K562 (cell line): ENCODE results near the gene CYB5R3. TPM values are rescaled to one million over a fixed set of nuclear protein-coding genes. Genes with fewer than 3 reads are reported as not detected.
A peak's percentile ranks its signal among the peaks of the same experiment; 100 is the strongest.

Source experiments
- BACH1 ChIP-seq: fragments of 200-800 bp; sonication (Bioruptor generic); IDR thresholded peaks from 2 replicates; pipeline ENCODE4 v1.6.1; 2016; ENCODE audit warnings: missing genetic modification characterization, missing compliant biosample characterization
- COPS2 ChIP-seq: fragments of 450-650 bp; conservative IDR thresholded peaks from 2 replicates; pipeline ENCODE4 v1.6.1; 2016; ENCODE audit warnings: mild to moderate bottlenecking, moderate library complexity
- EGR1 ChIP-seq: fragments of 450-650 bp; conservative IDR thresholded peaks from 2 replicates; pipeline ENCODE4 v1.6.1; 2017; ENCODE audit warnings: mild to moderate bottlenecking
- HEY1 ChIP-seq: fragments of 250-450 bp; sonication (Bioruptor Pico); IDR thresholded peaks from 2 replicates; pipeline ENCODE4 v1.5.0; 2020; ENCODE audit warnings: mild to moderate bottlenecking, moderate library complexity, borderline replicate concordance
- HSF4 ChIP-seq: fragments of 250-450 bp; sonication (Bioruptor Pico); IDR thresholded peaks from 2 replicates; pipeline ENCODE4 v2.1.2; 2022; ENCODE audit warnings: mild to moderate bottlenecking, moderate library complexity, borderline replicate concordance
- L3MBTL2 ChIP-seq: fragments of 450-650 bp; IDR thresholded peaks from 2 replicates; pipeline ENCODE4 v1.6.1; 2016; ENCODE audit warnings: mild to moderate bottlenecking, moderate library complexity
- MTA3 ChIP-seq: fragments of 450-650 bp; formaldehyde crosslinking; IDR thresholded peaks from 2 replicates; pipeline ENCODE4 v1.6.1; 2017; ENCODE audit warnings: mild to moderate bottlenecking, borderline replicate concordance
- NBN ChIP-seq: fragments of 450-650 bp; IDR thresholded peaks from 2 replicates; pipeline ENCODE4 v1.6.1; 2016; ENCODE audit warnings: low read depth, mild to moderate bottlenecking
- NFIC ChIP-seq: fragments of 450-650 bp; IDR thresholded peaks from 2 replicates; pipeline ENCODE4 v1.6.1; 2017; ENCODE audit warnings: mild to moderate bottlenecking, inconsistent platforms
- PCBP2 ChIP-seq: fragments of 200-400 bp; formaldehyde crosslinking; IDR thresholded peaks from 2 replicates; pipeline ENCODE4 v1.6.1; 2018; ENCODE audit warnings: low read length, low read depth, mild to moderate bottlenecking, moderate library complexity; ENCODE audit not compliant: poor library complexity, severe bottlenecking
- PHB2 ChIP-seq: fragments of 450-650 bp; IDR thresholded peaks from 2 replicates; pipeline ENCODE4 v1.6.1; 2017; ENCODE audit warnings: low read depth
- SMAD2 ChIP-seq: fragments of 150-350 bp; IDR thresholded peaks from 2 replicates; pipeline ENCODE4 v1.6.1; 2014; ENCODE audit warnings: low read depth, mild to moderate bottlenecking, low read length
- SMARCC2 ChIP-seq: fragments of 450-650 bp; IDR thresholded peaks from 2 replicates; pipeline ENCODE4 v1.6.1; 2017; ENCODE audit warnings: antibody characterized with exemption, moderate library complexity, mild to moderate bottlenecking, low read depth
- STAG1 ChIP-seq: sonication (generic); formaldehyde crosslinking; IDR thresholded peaks from 2 replicates; pipeline ENCODE4 v1.5.0; 2020; ENCODE audit warnings: missing genetic modification reagents, borderline replicate concordance
- XRCC4 ChIP-seq: IDR thresholded peaks from one replicate; pipeline ENCODE4 v1.6.1; 2011; ENCODE audit not compliant: insufficient read depth, insufficient read length; ENCODE audit errors: extremely low read depth
- ZBTB7A ChIP-seq: IDR thresholded peaks from 2 replicates; pipeline ENCODE4 v1.6.1; 2011; ENCODE audit warnings: low read depth, mild to moderate bottlenecking, low read length, moderate library complexity, borderline replicate concordance; ENCODE audit not compliant: control insufficient read depth
- ZNF384 ChIP-seq: IDR thresholded peaks from 2 replicates; pipeline ENCODE4 v1.6.1; 2012; ENCODE audit warnings: low read depth, low read length, improper control_type of control experiment
- ZNF717 ChIP-seq: fragments of 250-450 bp; sonication (Bioruptor Pico); IDR thresholded peaks from 2 replicates; pipeline ENCODE4 v1.5.0; 2021
- polyA plus RNA-seq, 8 experiments: library from polyadenylated mRNA; depleted of rRNA in 4 of 8; stranded (reverse) in 5 of 8; unstranded in 3 of 8; fragments of >200 nt; fragmentation: Nextera tagmentation in 2 of 8; fragmentation: Illumina TruSeq in 1 of 8; extraction: Ambion mirVana in 2 of 8; extraction: Trizol in 1 of 8; gene quantifications; 2 replicates each; pipeline versions ENCODE4 v1.2.1 to v1.2.3, GENCODE V29; 2011 to 2014; ENCODE audit warnings: inconsistent platforms in 1 of 8, missing spikeins in 1 of 8
- total RNA-seq, 7 experiments: library from RNA; depleted of rRNA in 6 of 7; stranded (reverse); fragments of >200 nt in 6 of 7; fragmentation: Illumina TruSeq in 2 of 7; extraction: Trizol in 2 of 7; gene quantifications; 2 replicates each; pipeline versions ENCODE4 v1.2.1 to v1.2.3, GENCODE V29; 2011 to 2021; ENCODE audit warnings: low replicate concordance in 1 of 7
- TF ChIP-seq, protein P1 (sequence below): sonication (generic); formaldehyde crosslinking; IDR thresholded peaks from 2 replicates; pipeline ENCODE4 v1.8.0; 2022; ENCODE audit warnings: mild to moderate bottlenecking, low read depth, missing genetic modification reagents
- TF ChIP-seq, protein P2 (sequence below): fragments of 450-650 bp; formaldehyde crosslinking; IDR thresholded peaks from 2 replicates; pipeline ENCODE4 v1.4.0; 2022; ENCODE audit warnings: missing genetic modification characterization
- TF ChIP-seq, protein P3 (sequence below): sonication (generic); formaldehyde crosslinking; IDR thresholded peaks from 2 replicates; pipeline ENCODE4 v1.9.0; 2022; ENCODE audit warnings: mild to moderate bottlenecking, missing genetic modification reagents
- TF ChIP-seq, protein P4 (sequence below): fragments of 450-650 bp; formaldehyde crosslinking; IDR thresholded peaks from 2 replicates; pipeline ENCODE4 v1.4.0; 2020; ENCODE audit warnings: mild to moderate bottlenecking, moderate library complexity
- TF ChIP-seq, protein P5 (sequence below): fragments of 450-650 bp; IDR thresholded peaks from 2 replicates; pipeline ENCODE4 v1.6.1; 2016; ENCODE audit warnings: low read depth, mild to moderate bottlenecking, moderate library complexity

CYB5R3 gene
- total and polyA plus RNA-seq, 9 of the 15 experiments (the other 6 are each of a cell fraction or from before 2014, with no cell fraction given) = 1.4 to 66.8 (median 23.4) TPM

DNA sequence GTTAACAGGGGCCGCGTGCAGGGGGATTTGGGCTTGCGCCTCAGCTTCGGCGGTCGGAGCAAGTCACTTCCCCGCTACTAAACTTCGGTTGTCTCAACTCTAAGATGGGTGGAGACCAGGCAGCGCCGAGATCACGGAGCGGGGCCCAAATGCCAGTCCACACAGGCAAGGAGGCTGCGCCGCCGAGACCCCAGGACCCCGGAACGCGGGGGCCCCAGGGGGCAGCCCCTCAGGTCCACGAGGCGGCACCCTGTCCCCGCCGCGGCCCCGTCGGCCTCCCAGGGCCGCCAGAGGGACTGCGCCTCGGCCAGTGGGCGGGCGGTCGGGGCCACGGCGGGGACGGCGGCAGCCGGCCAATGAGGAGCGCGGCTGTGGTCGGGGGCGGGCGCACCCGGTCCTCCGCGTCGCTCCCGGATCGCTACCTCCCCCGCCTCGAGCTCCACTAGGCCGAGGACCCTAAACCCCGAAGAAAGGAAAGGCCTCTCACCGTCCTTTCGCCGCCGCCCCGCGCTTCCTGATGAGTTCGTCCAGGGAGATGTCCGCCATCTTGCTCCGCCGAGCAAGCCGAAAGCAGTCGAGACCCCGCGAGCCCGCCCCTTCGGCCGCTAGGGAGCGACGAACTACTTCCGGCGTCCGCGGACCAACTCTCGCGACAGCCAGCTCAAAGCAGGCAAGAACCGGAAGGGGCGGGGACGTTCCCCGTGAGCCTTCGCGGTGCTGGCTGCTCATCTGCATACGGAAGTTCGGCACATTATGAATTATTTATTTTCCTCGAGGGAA is 34.7 kb downstream of the CYB5R3 start, which contains the start of gene POLDIP3 (continued):
- TF ChIP-seq, protein P1, sequence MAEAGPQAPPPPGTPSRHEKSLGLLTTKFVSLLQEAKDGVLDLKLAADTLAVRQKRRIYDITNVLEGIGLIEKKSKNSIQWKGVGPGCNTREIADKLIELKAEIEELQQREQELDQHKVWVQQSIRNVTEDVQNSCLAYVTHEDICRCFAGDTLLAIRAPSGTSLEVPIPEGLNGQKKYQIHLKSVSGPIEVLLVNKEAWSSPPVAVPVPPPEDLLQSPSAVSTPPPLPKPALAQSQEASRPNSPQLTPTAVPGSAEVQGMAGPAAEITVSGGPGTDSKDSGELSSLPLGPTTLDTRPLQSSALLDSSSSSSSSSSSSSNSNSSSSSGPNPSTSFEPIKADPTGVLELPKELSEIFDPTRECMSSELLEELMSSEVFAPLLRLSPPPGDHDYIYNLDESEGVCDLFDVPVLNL (CRISPR knock-in tag) = no peak
- TF ChIP-seq HSF4 (CRISPR knock-in tag) (no peak), COPS2 (no peak), ZNF717 (no peak), SMAD2 (no peak), NFIC (no peak; the same call in 1 of the 2 replicates), BACH1 (tag) (no peak), MTA3 (no peak), XRCC4 (no peak), ZNF384 (no peak), ZBTB7A (peak; percentile 93), EGR1 (peak; percentile 59), NBN (no peak), L3MBTL2 (peak; percentile 50; the same call in 1 of the 2 replicates), PCBP2 (no peak), SMARCC2 (no peak), STAG1 (no peak), HEY1 (CRISPR knock-in tag) (no peak), PHB2 (no peak)
- TF ChIP-seq, protein P2, sequence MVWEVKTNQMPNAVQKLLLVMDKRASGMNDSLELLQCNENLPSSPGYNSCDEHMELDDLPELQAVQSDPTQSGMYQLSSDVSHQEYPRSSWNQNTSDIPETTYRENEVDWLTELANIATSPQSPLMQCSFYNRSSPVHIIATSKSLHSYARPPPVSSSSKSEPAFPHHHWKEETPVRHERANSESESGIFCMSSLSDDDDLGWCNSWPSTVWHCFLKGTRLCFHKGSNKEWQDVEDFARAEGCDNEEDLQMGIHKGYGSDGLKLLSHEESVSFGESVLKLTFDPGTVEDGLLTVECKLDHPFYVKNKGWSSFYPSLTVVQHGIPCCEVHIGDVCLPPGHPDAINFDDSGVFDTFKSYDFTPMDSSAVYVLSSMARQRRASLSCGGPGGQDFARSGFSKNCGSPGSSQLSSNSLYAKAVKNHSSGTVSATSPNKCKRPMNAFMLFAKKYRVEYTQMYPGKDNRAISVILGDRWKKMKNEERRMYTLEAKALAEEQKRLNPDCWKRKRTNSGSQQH = no peak
- TF ChIP-seq, protein P3, sequence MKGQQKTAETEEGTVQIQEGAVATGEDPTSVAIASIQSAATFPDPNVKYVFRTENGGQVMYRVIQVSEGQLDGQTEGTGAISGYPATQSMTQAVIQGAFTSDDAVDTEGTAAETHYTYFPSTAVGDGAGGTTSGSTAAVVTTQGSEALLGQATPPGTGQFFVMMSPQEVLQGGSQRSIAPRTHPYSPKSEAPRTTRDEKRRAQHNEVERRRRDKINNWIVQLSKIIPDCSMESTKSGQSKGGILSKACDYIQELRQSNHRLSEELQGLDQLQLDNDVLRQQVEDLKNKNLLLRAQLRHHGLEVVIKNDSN = no peak
- TF ChIP-seq, protein P4, sequence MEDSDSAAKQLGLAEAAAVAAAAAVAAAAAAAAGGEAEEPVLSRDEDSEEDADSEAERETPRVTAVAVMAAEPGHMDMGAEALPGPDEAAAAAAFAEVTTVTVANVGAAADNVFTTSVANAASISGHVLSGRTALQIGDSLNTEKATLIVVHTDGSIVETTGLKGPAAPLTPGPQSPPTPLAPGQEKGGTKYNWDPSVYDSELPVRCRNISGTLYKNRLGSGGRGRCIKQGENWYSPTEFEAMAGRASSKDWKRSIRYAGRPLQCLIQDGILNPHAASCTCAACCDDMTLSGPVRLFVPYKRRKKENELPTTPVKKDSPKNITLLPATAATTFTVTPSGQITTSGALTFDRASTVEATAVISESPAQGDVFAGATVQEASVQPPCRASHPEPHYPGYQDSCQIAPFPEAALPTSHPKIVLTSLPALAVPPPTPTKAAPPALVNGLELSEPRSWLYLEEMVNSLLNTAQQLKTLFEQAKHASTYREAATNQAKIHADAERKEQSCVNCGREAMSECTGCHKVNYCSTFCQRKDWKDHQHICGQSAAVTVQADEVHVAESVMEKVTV = no peak
- TF ChIP-seq, protein P5, sequence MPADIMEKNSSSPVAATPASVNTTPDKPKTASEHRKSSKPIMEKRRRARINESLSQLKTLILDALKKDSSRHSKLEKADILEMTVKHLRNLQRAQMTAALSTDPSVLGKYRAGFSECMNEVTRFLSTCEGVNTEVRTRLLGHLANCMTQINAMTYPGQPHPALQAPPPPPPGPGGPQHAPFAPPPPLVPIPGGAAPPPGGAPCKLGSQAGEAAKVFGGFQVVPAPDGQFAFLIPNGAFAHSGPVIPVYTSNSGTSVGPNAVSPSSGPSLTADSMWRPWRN = no peak
